Muscle layer of duodenum (tissue), 2 donors: ENCODE results near the gene ICOS.
"Not testable (repeated sequence)": the region's sequence is repeated elsewhere in the genome, so short reads cannot be mapped to it uniquely, and the experiment has no call there.

Experiments used
- H3K27ac ChIP-seq: one replicate; pipeline ENCODE4 v1.7.0; 2013; ENCODE audit warnings: mild to moderate bottlenecking, low read length
- H3K27me3 ChIP-seq: one replicate; pipeline ENCODE4 v1.7.0; 2013; ENCODE audit warnings: low read depth, mild to moderate bottlenecking, control low read depth, low read length
- H3K36me3 ChIP-seq, 2 donors: one replicate each; pipeline ENCODE4 v1.7.0; 2013; ENCODE audit warnings: low read length in 2 of 2, control low read depth in 1 of 2, mild to moderate bottlenecking in 1 of 2; ENCODE audit not compliant: insufficient read depth in 2 of 2, control insufficient read depth in 1 of 2
- H3K4me1 ChIP-seq, 2 donors: one replicate each; pipeline ENCODE4 v1.7.0; 2013; ENCODE audit warnings: low read length in 2 of 2, mild to moderate bottlenecking in 2 of 2, control low read depth in 1 of 2, moderate library complexity in 1 of 2; ENCODE audit not compliant: insufficient read depth in 2 of 2, control insufficient read depth in 1 of 2
- H3K4me3 ChIP-seq, 2 donors: one replicate each; pipeline ENCODE4 v1.7.0; 2013; ENCODE audit warnings: low read length in 2 of 2, low read depth in 1 of 2, mild to moderate bottlenecking in 1 of 2
- H3K9me3 ChIP-seq, 2 donors: one replicate each; pipeline ENCODE4 v1.7.0; 2013; ENCODE audit warnings: low read length in 2 of 2, control low read depth in 1 of 2, mild to moderate bottlenecking in 1 of 2; ENCODE audit not compliant: control insufficient read depth in 1 of 2
- donor health status: healthy.

The ICOS gene

GRCh38 chr2:203943493-203944382, 7.2 kb downstream of the ICOS start:
- H3K4me1 ChIP-seq, H3K4me3 ChIP-seq, H3K27me3 ChIP-seq, H3K9me3 ChIP-seq, H3K36me3 ChIP-seq, H3K27ac ChIP-seq: not testable (repeated sequence)

DNA sequence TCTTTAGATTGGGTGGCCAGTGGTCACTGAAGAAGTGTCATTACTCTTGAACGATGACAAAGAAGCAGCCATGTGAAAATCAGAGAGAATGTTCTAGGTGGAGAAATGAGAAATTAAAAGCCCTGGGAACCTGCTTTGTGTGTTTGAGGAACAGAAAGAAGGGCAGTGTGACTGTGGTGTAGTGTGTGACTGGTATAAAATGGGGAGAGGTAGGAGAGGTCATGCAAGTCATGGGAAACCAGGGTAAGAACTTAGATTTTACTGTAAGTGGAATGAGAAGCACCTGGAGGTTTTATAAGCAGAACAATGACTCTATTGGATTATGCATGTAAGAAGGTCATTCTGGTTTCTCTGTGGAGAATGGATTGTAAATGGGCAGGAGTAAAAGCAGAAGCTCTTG, 12.2 kb downstream of the ICOS start:
- Histone ChIP-seq H3K36me3 (no peaks in the 10 kb centered on the region), H3K27me3 (no peaks in the 10 kb centered on the region), H3K27ac (no peak overlapping the region), H3K4me3 (no peak overlapping the region), H3K9me3 (no peaks in the 10 kb centered on the region), H3K4me1 (no peaks in the 10 kb centered on the region)

- Histone ChIP-seq H3K4me1 (no peaks in the 10 kb centered on the region), H3K27me3 (no peaks in the 10 kb centered on the region), H3K27ac (no peak overlapping the region), H3K4me3 (no peak overlapping the region), H3K9me3 (no peaks in the 10 kb centered on the region), H3K36me3 (no peaks in the 10 kb centered on the region)
Measured at GRCh38 chr2:203949228-203949627, 12.7 kb downstream of the ICOS start.

GRCh38 chr2:203951366-203951902, 14.9 kb downstream of the ICOS start:
- H3K27me3 ChIP-seq, result no peaks in the 10 kb centered on the region
- no peaks in the 10 kb centered on the region for H3K36me3 ChIP-seq
- no peaks in the 10 kb centered on the region for H3K4me1 ChIP-seq
- H3K9me3 ChIP-seq, result no peaks in the 10 kb centered on the region
- no peak overlapping the region for H3K4me3 ChIP-seq
- H3K27ac ChIP-seq, result no peak overlapping the region

GRCh38 chr2:203959265-203959664, 22.7 kb downstream of the ICOS start:
- Histone ChIP-seq H3K4me3 (no peak overlapping the region), H3K36me3 (no peaks in the 10 kb centered on the region), H3K4me1 (no peaks in the 10 kb centered on the region), H3K27ac (no peak overlapping the region), H3K9me3 (no peaks in the 10 kb centered on the region), H3K27me3 (no peaks in the 10 kb centered on the region)

GRCh38 chr2:203959672-203960071, 23.1 kb downstream of the ICOS start:
- H3K27ac ChIP-seq, result no peak overlapping the region

GRCh38 chr2:203960811-203961210, 24.2 kb downstream of the ICOS start:
- Histone ChIP-seq H3K27ac (no peak overlapping the region), H3K4me1 (peaks cover 0 to 3% of the 10 kb centered on the region in 2 donors), H3K9me3 (no peaks in the 10 kb centered on the region), H3K36me3 (no peaks in the 10 kb centered on the region), H3K4me3 (no peak overlapping the region), H3K27me3 (no peaks in the 10 kb centered on the region)

More at GRCh38 chr2:203959672-203960071, 23.1 kb downstream of the ICOS start:
- H3K4me3 ChIP-seq, result no peak overlapping the region
- no peaks in the 10 kb centered on the region for H3K27me3 ChIP-seq
- no peaks in the 10 kb centered on the region for H3K9me3 ChIP-seq
- H3K36me3 ChIP-seq, result no peaks in the 10 kb centered on the region
- no peaks in the 10 kb centered on the region for H3K4me1 ChIP-seq

DNA sequence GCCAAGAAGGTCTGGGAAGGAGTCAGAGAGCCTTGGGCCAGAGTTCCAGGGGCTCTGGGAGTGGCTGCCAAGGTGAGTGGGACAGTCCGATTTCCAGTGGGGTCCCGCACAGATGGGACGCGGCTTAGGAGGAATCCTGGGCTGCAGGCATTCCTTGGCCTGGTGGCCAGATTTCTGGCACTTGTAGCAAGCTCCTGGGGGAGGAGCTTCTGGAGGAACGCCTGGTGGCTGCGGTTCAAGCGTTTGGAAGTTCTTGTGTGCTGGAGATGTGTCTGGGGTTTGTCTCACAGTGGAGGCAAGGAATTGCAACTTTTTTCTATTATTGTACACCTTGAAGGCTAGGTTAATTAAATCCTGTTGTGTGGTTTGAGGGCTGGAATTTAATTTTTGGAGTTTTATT, 28.6 kb downstream of the ICOS start:
- H3K4me1 ChIP-seq, H3K27me3 ChIP-seq, H3K4me3 ChIP-seq, H3K27ac ChIP-seq, H3K9me3 ChIP-seq, H3K36me3 ChIP-seq: not testable (repeated sequence)

GRCh38 chr2:203971251-203971650, 34.7 kb downstream of the ICOS start:
- Histone ChIP-seq H3K9me3 (no peaks in the 10 kb centered on the region), H3K27ac (no peak overlapping the region), H3K27me3 (no peaks in the 10 kb centered on the region), H3K4me1 (peaks cover 5 to 8% of the 10 kb centered on the region in 2 donors), H3K36me3 (no peaks in the 10 kb centered on the region), H3K4me3 (no peak overlapping the region)

DNA sequence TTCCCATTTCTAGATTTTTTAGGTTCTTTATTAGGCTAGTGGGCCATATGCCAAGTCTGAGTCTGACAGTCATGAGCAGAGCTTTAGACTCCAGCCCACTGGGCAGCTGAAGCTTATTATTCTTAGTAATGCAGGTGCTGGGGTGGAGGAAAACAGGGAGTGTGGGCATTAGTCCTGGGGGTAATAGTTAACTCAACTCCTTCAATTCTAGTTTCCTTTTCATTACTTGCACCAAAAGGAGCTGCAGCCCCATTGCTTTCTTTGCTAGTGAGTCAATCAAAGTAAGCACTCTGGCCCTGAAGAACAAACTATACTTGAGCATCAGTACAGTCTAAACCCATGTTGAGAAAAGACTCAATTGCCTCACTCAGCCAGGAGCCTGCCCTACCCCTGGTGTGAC, 35.5 kb downstream of the ICOS start:
- Histone ChIP-seq H3K4me3 (no peak overlapping the region), H3K27ac (no peak overlapping the region), H3K36me3 (no peaks in the 10 kb centered on the region), H3K9me3 (no peaks in the 10 kb centered on the region), H3K27me3 (no peaks in the 10 kb centered on the region), H3K4me1 (peaks cover 5 to 8% of the 10 kb centered on the region in 2 donors)

GRCh38 chr2:203973000-203973399, 36.4 kb downstream of the ICOS start:
- Histone ChIP-seq H3K4me3 (no peak overlapping the region), H3K27ac (no peak overlapping the region), H3K9me3 (no peaks in the 10 kb centered on the region), H3K36me3 (no peaks in the 10 kb centered on the region), H3K27me3 (no peaks in the 10 kb centered on the region), H3K4me1 (peaks cover 5 to 8% of the 10 kb centered on the region in 2 donors)

DNA sequence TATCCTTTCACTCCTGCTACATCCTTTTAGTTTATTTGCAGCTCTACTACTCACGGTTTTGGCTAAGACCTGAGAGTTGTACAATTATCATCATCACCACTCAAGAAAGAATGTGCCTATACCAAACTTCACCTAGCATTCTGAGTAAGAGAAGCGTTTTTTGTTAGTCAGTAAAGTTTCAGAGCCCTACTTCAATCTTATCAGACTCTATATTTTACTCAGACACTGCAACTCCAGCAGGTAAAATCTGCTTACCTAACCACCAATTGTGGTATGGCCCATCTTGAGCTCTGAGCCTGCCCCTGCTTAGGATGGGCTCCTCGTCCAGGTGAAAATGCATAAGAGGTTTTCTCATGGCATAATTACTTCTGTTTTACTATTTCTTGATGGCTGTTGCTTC, 37.1 kb downstream of the ICOS start:
- Histone ChIP-seq H3K9me3 (no peaks in the 10 kb centered on the region), H3K4me3 (no peak overlapping the region), H3K36me3 (no peaks in the 10 kb centered on the region), H3K4me1 (peaks cover 5 to 8% of the 10 kb centered on the region in 2 donors), H3K27me3 (no peaks in the 10 kb centered on the region), H3K27ac (no peak overlapping the region)
